ENCODE measurements around the gene THRA. TPM values are rescaled to one million over a fixed set of nuclear protein-coding genes. Genes with fewer than 3 reads are reported as not detected.

The THRA gene
- total and polyA plus RNA-seq, 8 donors: 21.1 to 52.2 (median 34.2) TPM

- peaks cover 67 to 100% (median 99%) of the 10 kb centered on the region in 4 donors for H3K36me3 ChIP-seq
- peak in 1 of 2 donors; percentile 65 for DNase-seq
Measured at GRCh38 chr17:40091691-40092397, 29.1 kb downstream of the THRA start.

GRCh38 chr17:40092581-40092980, 29.8 kb downstream of the THRA start:
- peaks cover 67 to 87% (median 80%) of the 10 kb centered on the region in 4 donors for H3K4me1 ChIP-seq
- H3K27me3 ChIP-seq: no peaks in the 10 kb centered on the region
- H3K36me3 ChIP-seq: peaks cover 65 to 99% (median 98%) of the 10 kb centered on the region in 4 donors
- H3K27ac ChIP-seq: peak overlapping the region; percentile 25 to 98 (median 97)
- WGBS, 5 donors: 32 to 46% (median 37%) methylated on average over 3 of the region's 3 CpGs
- no peaks in the 10 kb centered on the region for H3K9me3 ChIP-seq
- TF ChIP-seq EP300 (IDR thresholded peaks at IDR 0.05) (no peak), POLR2A (IDR thresholded peaks at IDR 0.05) (no peak), POLR2AphosphoS5 (IDR thresholded peaks at IDR 0.05) (no peak), CTCF (IDR thresholded peaks at IDR 0.05) (no peak)
- peak in 1 of 2 donors; percentile 23 for DNase-seq
- no peak overlapping the region for H3K4me3 ChIP-seq
- intact Hi-C loops (cut with DNase I; ENCODE audit: low total_unique reads): no loop called here

More at GRCh38 chr17:40091691-40092397, 29.1 kb downstream of the THRA start:
- intact Hi-C loops (cut with DNase I; ENCODE audit: low total_unique reads): no loop called here
- 29 to 63% (median 34%) methylated on average over 16 to 18 of the region's 18 CpGs for WGBS, 5 donors
- H3K27ac ChIP-seq: peak overlapping the region; percentile 69 to 98 (median 97)
- peak in 1 of 3 donors; percentile 2 for TF ChIP-seq POLR2AphosphoS5 (IDR thresholded peaks at IDR 0.05)
- no peak for TF ChIP-seq CTCF (IDR thresholded peaks at IDR 0.05)
- TF ChIP-seq EP300 (IDR thresholded peaks at IDR 0.05): no peak
- no peak for TF ChIP-seq POLR2A (IDR thresholded peaks at IDR 0.05)
- no peak overlapping the region for H3K4me3 ChIP-seq
- peaks cover 60 to 80% (median 73%) of the 10 kb centered on the region in 4 donors for H3K4me1 ChIP-seq
- H3K27me3 ChIP-seq: no peaks in the 10 kb centered on the region
- H3K9me3 ChIP-seq: no peaks in the 10 kb centered on the region

GRCh38 chr17:40093005-40093579, 30.3 kb downstream of the THRA start:
- no peaks in the 10 kb centered on the region for H3K27me3 ChIP-seq
- H3K4me1 ChIP-seq: peaks cover 72 to 92% (median 85%) of the 10 kb centered on the region in 4 donors
- 64 to 84% (median 75%) methylated on average over 29 of the region's 29 CpGs for WGBS, 5 donors
- peak in 1 of 2 donors; percentile 21 for DNase-seq
- TF ChIP-seq EP300 (IDR thresholded peaks at IDR 0.05) (no peak), CTCF (IDR thresholded peaks at IDR 0.05) (no peak), POLR2AphosphoS5 (IDR thresholded peaks at IDR 0.05) (no peak)
- no peaks in the 10 kb centered on the region for H3K9me3 ChIP-seq
- intact Hi-C loops (cut with DNase I; ENCODE audit: low total_unique reads): no loop called here
- peaks cover 60 to 94% (median 93%) of the 10 kb centered on the region in 4 donors for H3K36me3 ChIP-seq
- no peak overlapping the region for H3K4me3 ChIP-seq
- peak overlapping the region; percentile 25 to 98 (median 97) for H3K27ac ChIP-seq

- peaks cover 78 to 98% (median 91%) of the 10 kb centered on the region in 4 donors for H3K4me1 ChIP-seq
- TF ChIP-seq POLR2AphosphoS5 (IDR thresholded peaks at IDR 0.05) (no peak), POLR2A (IDR thresholded peaks at IDR 0.05) (no peak)
- H3K4me3 ChIP-seq: no peak overlapping the region
- peaks cover 55 to 88% (median 87%) of the 10 kb centered on the region in 4 donors for H3K36me3 ChIP-seq
- H3K9me3 ChIP-seq: no peaks in the 10 kb centered on the region
- intact Hi-C loops (cut with DNase I; ENCODE audit: low total_unique reads): no loop called here
- DNase-seq: no peak
- H3K27me3 ChIP-seq: no peaks in the 10 kb centered on the region
- peak overlapping the region; percentile 26 to 98 (median 97) for H3K27ac ChIP-seq
- WGBS, 5 donors: 56 to 75% (median 65%) methylated on average over 16 of the region's 16 CpGs
Measured at GRCh38 chr17:40093580-40094201, 30.9 kb downstream of the THRA start.
